Prostate gland (tissue), 2 donors: ENCODE data around the gene TMEM258.

ENCODE experiments used
- CTCF ChIP-seq, 4 experiments: fragments of 200-600 bp in 2 of 4; fragments of 450-650 bp in 2 of 4; sonication (generic) in 2 of 4; IDR thresholded peaks; 1 replicate in 3 of 4; 2 replicates in 1 of 4; pipeline ENCODE4 v1.5.1; 2016 to 2019; ENCODE audit warnings: antibody characterized with exemption in 4 of 4, mild to moderate bottlenecking in 2 of 4, moderate library complexity in 2 of 4
- POLR2AphosphoS5 ChIP-seq: sonication (generic); formaldehyde crosslinking; IDR thresholded peaks from one replicate; pipeline ENCODE4 v1.6.1; 2017; ENCODE audit warnings: antibody characterized with exemption

- TF ChIP-seq CTCF (IDR thresholded peaks at IDR 0.05), result no peak
- TF ChIP-seq POLR2AphosphoS5, result no peak
Measured at GRCh38 chr11:61773356-61773755, 19.0 kb downstream of the TMEM258 start.
